Measurements from ENCODE around the gene SPRR1B. TPM values are rescaled to one million over a fixed set of nuclear protein-coding genes. Genes with fewer than 3 reads are reported as not detected.
"Not testable (repeated sequence)": the region's sequence is repeated elsewhere in the genome, so short reads cannot be mapped to it uniquely, and the experiment has no call there.

The SPRR1B gene, protein sequence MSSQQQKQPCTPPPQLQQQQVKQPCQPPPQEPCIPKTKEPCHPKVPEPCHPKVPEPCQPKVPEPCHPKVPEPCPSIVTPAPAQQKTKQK
- not detected for total RNA-seq

- Mint-ChIP-seq H3K4me3 (no peak within 1 kb of the TSS), H3K27ac (no peak within 1 kb of the TSS), H3K36me3 (no peaks in the 10 kb centered on the region), H3K9me3 (no peaks in the 10 kb centered on the region), H3K4me1 (no peaks in the 10 kb centered on the region), H3K27me3 (peaks cover 25% of the 10 kb centered on the region)
- DNase-seq = no peak
These were observed at the start of gene SPRR1B for GRCh38 chr1:153030895-153031294. Gene SPRR1B (plus strand): TSS chr1:153031203. CDS start chr1:153032346, 1,143 bp downstream.

- Mint-ChIP-seq H3K9me3 (no peaks in the 10 kb centered on the region), H3K36me3 (no peaks in the 10 kb centered on the region), H3K4me1 (no peaks in the 10 kb centered on the region), H3K4me3 (no peak overlapping the region), H3K27me3 (peaks cover 27% of the 10 kb centered on the region), H3K27ac (no peak overlapping the region)
- no peak for DNase-seq
These were observed 48.9 kb upstream of the SPRR1B start for GRCh38 chr1:152982076-152982475.

DNA sequence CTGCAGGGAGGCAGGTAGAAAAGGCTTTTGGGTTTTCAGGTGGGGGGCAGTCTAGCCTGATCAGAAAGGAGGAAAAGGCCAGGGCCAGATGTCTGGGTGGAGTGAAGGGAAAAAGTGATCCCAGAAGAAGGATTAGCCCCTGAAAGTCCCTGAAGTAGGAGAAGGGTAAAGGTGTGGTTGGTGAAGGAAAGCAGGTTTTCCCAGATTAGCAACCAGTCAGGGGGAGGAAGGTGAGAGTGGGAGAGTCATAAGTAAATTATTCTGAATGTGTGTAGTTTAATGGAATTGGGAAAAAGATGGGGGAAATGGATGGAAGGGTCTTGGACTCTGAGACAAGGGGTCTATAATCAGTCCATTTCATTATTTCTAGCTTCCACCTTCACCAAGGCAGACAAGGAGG is 47.8 kb upstream of the SPRR1B start:
- Mint-ChIP-seq H3K27ac (no peak overlapping the region), H3K4me3 (no peak overlapping the region), H3K36me3 (no peaks in the 10 kb centered on the region), H3K9me3 (no peaks in the 10 kb centered on the region), H3K4me1 (no peaks in the 10 kb centered on the region), H3K27me3 (peaks cover 35% of the 10 kb centered on the region)
- no peak for DNase-seq

- Mint-ChIP-seq H3K27ac (no peak within 1 kb of the TSS), H3K27me3 (peaks cover 40% of the 10 kb centered on the region), H3K4me3 (no peak within 1 kb of the TSS), H3K36me3 (no peaks in the 10 kb centered on the region), H3K9me3 (no peaks in the 10 kb centered on the region), H3K4me1 (no peaks in the 10 kb centered on the region)
- DNase-seq = no peak
These were observed 47.3 kb upstream of the SPRR1B start, which contains the start of gene SPRR1A for GRCh38 chr1:152983743-152984142. Gene SPRR1A (plus strand): TSS chr1:152984081. CDS start chr1:152985231, 1,150 bp downstream.

DNA sequence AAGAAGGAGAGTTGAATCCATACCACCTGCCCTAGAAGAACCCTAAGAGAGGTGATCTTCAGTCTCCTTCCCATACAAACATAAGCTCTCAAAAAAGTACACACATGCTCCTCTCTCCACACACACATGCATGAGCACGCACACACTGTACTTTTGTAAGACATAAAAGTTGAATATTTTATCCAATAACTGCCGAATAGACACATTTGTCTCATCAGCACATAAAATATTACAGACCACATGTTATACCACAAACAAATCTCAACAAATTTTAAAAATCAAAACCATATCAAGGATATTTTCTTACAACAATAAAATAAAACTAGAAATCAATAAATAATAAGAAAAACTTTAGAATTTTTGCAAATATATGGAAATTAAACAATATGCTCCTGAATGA is 44.4 kb upstream of the SPRR1B start:
- DNase-seq = no peak
- no peaks in the 10 kb centered on the region for H3K9me3 Mint-ChIP-seq
- H3K27me3 Mint-ChIP-seq = peaks cover 37% of the 10 kb centered on the region
- H3K4me3 Mint-ChIP-seq = no peak overlapping the region
- H3K27ac Mint-ChIP-seq = no peak overlapping the region
- no peaks in the 10 kb centered on the region for H3K36me3 Mint-ChIP-seq
- H3K4me1 Mint-ChIP-seq = no peaks in the 10 kb centered on the region

DNA sequence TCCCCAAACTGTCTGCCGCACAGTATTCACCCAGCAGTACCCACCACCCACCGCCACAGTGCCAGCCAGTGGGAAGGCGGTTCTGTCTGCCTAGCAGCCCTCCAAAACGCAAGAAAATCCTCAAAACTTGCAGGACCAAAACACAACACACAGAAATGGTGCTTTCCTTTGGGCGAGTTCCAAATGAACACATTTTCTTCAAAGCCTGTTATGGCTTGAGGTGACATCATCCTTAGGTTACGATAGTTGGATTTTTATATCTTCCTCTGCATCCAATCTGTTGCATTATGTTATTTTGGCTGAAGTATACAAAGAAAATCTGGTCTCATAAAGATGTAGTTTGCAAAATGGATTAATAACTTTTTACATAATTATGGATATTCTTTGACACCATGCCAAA is 37.8 kb upstream of the SPRR1B start:
- H3K36me3 Mint-ChIP-seq = no peaks in the 10 kb centered on the region
- H3K27me3 Mint-ChIP-seq = peaks cover 34% of the 10 kb centered on the region
- peaks cover 3% of the 10 kb centered on the region for H3K9me3 Mint-ChIP-seq
- no peaks in the 10 kb centered on the region for H3K4me1 Mint-ChIP-seq
- DNase-seq = no peak
- no peak overlapping the region for H3K4me3 Mint-ChIP-seq
- no peak overlapping the region for H3K27ac Mint-ChIP-seq

GRCh38 chr1:152995842-152996241 is 35.2 kb upstream of the SPRR1B start:
- DNase-seq = no peak
- peaks cover 41% of the 10 kb centered on the region for H3K27me3 Mint-ChIP-seq
- peaks cover 3% of the 10 kb centered on the region for H3K9me3 Mint-ChIP-seq
- no peak overlapping the region for H3K4me3 Mint-ChIP-seq
- no peaks in the 10 kb centered on the region for H3K36me3 Mint-ChIP-seq
- H3K27ac Mint-ChIP-seq = no peak overlapping the region
- no peaks in the 10 kb centered on the region for H3K4me1 Mint-ChIP-seq

DNA sequence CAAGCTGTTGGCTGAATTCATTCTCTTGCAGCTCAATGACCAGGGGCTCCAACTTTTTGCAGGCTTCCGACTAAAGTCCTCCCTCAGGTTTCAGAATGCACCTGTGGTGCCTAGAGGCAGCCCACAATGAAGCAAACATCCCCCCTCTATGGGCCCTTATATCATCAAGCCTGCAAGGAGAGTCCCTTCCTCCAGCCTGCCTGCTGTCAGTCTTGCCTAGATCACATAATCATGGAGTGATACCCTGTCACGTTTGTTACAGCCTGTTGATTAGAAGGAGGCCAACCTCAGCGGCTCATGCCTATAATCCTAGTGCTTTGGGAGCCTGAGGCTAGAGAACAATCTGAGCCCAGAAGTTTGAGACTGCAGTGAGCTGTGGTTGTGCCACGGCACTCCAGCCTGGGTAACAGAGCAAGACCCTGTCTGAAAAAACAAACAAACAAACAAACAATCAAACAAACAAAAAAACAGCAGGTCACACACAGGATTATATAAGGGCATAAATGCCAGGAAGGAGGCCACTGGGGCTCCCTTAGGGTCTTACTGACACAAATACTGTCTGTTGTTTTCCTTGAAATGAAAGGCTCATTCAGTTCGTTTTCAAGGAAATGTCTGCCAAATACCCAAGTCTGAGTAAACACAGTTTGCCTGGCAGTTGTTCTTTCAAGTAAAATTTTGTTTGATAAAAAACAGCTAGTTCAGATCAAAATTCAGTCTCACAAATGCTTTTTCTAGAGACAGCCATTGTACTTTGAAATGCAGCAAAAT is 34.2 kb upstream of the SPRR1B start:
- peaks cover 42% of the 10 kb centered on the region for H3K27me3 Mint-ChIP-seq
- no peak for DNase-seq
- no peaks in the 10 kb centered on the region for H3K4me1 Mint-ChIP-seq
- H3K4me3 Mint-ChIP-seq = no peak overlapping the region
- no peak overlapping the region for H3K27ac Mint-ChIP-seq
- H3K36me3 Mint-ChIP-seq = no peaks in the 10 kb centered on the region
- H3K9me3 Mint-ChIP-seq = peaks cover 3% of the 10 kb centered on the region

DNA sequence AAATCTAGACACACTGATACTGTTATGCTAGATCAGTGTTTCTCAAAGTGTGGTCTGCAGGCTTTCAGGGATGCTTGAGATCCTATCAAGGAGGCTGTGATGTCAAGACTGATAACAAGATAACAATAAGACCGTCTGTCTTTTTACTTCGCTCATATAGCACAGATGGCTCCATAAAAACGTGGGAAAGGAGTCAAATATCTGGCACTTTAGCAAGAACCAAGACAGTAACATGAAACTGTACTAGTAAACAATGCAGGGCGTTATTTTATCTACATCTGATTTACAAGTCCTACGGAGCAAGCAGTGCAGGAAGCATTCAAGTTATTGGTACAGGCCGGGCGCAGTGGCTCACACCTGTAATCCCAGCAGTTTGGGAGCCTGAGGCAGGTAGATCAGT is 33.1 kb upstream of the SPRR1B start:
- no peaks in the 10 kb centered on the region for H3K4me1 Mint-ChIP-seq
- no peak for DNase-seq
- H3K9me3 Mint-ChIP-seq = peaks cover 3% of the 10 kb centered on the region
- H3K4me3 Mint-ChIP-seq = no peak overlapping the region
- peaks cover 37% of the 10 kb centered on the region for H3K27me3 Mint-ChIP-seq
- H3K36me3 Mint-ChIP-seq = no peaks in the 10 kb centered on the region
- no peak overlapping the region for H3K27ac Mint-ChIP-seq

DNA sequence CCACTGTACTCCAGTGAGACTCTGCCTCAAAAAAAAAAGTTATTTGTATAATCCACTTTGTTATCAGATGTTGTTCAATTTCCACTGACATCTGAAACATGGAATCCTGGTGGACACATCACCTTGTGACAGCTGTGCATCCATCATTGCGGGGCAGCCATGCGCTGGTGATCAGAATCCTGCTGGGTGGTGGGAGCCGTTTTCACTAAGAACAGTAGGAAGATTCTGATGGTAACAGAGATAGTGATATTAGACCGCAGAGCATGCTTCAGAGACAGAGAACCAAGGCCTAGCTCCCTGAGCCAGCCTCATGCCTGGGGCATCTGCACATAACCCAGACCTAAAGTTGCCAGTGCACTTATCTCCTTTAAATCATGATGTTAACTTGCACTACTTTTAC is 32.5 kb upstream of the SPRR1B start:
- no peak overlapping the region for H3K27ac Mint-ChIP-seq
- H3K4me3 Mint-ChIP-seq = no peak overlapping the region
- no peaks in the 10 kb centered on the region for H3K36me3 Mint-ChIP-seq
- peaks cover 34% of the 10 kb centered on the region for H3K27me3 Mint-ChIP-seq
- H3K9me3 Mint-ChIP-seq = peaks cover 3% of the 10 kb centered on the region
- no peak for DNase-seq
- no peaks in the 10 kb centered on the region for H3K4me1 Mint-ChIP-seq

DNA sequence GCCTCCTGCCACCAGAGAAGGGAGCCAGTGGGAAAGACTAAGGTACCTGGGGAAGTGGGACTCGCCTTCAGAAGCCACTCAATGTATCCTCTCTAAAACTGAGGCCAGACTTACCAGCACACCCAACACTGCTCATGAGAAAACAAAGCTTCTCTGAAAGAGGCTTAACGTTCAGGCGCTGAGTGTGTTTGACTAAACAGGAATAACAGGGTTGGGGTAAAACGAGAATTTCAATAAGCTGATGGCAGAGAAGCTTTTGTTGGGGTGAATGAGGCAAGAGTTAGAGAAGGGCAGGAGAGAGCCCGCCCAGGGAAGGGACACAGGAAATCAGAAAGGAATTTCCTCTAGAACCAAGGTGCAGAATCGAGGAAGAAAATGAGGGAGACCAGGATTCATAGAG is 31.2 kb upstream of the SPRR1B start:
- Mint-ChIP-seq H3K4me1 (no peaks in the 10 kb centered on the region), H3K27me3 (peaks cover 41% of the 10 kb centered on the region), H3K36me3 (no peaks in the 10 kb centered on the region), H3K4me3 (no peak overlapping the region), H3K9me3 (peaks cover 3% of the 10 kb centered on the region), H3K27ac (no peak overlapping the region)
- DNase-seq = no peak

DNA sequence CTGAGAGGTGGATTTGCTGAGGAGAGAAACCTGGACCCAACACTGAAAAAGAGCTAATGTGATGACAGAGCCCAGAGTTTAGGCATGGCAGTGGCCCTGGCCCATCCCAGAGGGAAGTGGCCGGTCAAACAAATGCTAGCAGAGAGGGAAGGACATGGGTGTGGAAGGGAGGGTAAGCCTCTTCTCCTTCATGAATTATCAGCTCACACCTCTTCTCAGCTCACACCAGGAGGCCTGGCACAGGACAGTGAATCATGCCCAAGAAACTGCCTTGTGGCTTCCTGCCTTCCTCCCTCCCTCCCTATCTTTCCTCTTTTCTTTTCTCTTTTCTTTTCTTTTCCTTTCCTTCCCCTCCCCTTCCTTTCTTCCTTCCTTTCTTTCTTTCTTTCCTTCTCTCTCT is 30.7 kb upstream of the SPRR1B start:
- peaks cover 37% of the 10 kb centered on the region for H3K27me3 Mint-ChIP-seq
- peaks cover 3% of the 10 kb centered on the region for H3K9me3 Mint-ChIP-seq
- no peaks in the 10 kb centered on the region for H3K36me3 Mint-ChIP-seq
- no peak overlapping the region for H3K27ac Mint-ChIP-seq
- H3K4me3 Mint-ChIP-seq = no peak overlapping the region
- no peaks in the 10 kb centered on the region for H3K4me1 Mint-ChIP-seq
- no peak for DNase-seq

- no peak for DNase-seq
- Mint-ChIP-seq H3K27me3 (peaks cover 33% of the 10 kb centered on the region), H3K36me3 (no peaks in the 10 kb centered on the region), H3K4me3 (no peak within 1 kb of the TSS), H3K27ac (no peak within 1 kb of the TSS), H3K4me1 (no peaks in the 10 kb centered on the region), H3K9me3 (peaks cover 1% of the 10 kb centered on the region)
These were observed 29.6 kb upstream of the SPRR1B start, which contains the start of gene SPRR3 for GRCh38 chr1:153001382-153001781. Gene SPRR3 (plus strand): TSS chr1:153001749. CDS start chr1:153003021, 1,272 bp downstream.

DNA sequence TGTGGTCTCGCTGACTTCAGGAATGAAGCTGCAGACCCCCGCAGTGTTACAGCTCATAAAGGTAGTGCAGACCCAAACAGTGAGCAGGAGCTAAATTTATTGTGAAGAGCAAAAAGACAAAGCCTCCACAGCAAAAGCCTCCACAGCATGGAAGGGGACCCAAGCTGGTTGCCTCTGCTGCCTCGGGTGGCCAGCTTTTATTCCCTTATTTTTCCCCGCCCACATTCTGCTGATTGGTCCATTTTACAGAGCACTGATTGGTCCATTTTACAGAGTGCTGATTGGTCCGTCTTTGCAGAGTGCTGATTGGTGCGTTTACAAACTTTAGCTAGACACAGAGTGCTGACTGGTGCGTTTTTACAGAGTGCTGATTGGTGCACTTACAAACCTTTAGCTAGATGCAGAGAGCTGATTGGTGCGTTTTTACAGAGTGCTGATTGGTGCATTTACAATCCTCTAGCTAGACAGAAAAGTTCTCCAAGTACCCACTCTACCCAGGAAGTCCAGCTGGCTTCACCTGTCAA is 19.7 kb upstream of the SPRR1B start:
- DNase-seq, H3K4me3 Mint-ChIP-seq, H3K36me3 Mint-ChIP-seq, H3K27ac Mint-ChIP-seq, H3K9me3 Mint-ChIP-seq, H3K4me1 Mint-ChIP-seq: not testable (repeated sequence)
- H3K27me3 Mint-ChIP-seq = peaks cover 13% of the 10 kb centered on the region

- H3K27me3 Mint-ChIP-seq = peaks cover 26% of the 10 kb centered on the region
- DNase-seq, H3K4me1 Mint-ChIP-seq, H3K27ac Mint-ChIP-seq, H3K36me3 Mint-ChIP-seq, H3K9me3 Mint-ChIP-seq, H3K4me3 Mint-ChIP-seq: not testable (repeated sequence)
These were observed 9.2 kb upstream of the SPRR1B start for GRCh38 chr1:153021829-153022228.

DNA sequence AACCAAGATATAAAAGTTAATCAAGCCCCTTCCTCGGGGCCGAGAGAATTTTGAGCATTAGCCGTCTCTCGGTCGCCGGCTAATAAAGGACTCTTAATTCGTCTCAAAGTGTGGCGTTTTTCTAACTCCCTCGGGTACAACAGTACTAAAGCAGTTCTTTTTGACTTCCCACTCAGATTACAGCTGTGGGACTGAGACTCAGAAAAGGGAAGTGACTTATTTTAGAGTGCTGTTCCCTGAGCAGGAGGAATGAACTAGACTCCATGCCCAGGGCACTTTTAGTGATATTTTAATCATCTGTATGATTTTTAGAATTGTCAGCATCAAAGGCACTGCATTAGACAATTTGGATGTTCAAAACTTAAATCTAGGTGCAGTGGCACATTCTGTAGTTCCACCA is 8.7 kb upstream of the SPRR1B start:
- peaks cover 25% of the 10 kb centered on the region for H3K27me3 Mint-ChIP-seq
- not testable (repeated sequence) for H3K4me1 Mint-ChIP-seq, H3K9me3 Mint-ChIP-seq, H3K27ac Mint-ChIP-seq, DNase-seq, H3K4me3 Mint-ChIP-seq, H3K36me3 Mint-ChIP-seq

All from activated naive CD8-positive, alpha-beta T cell treated with anti-CD3 and anti-CD28 coated beads for 36 hours (primary cell).